ENCODE measurements around the gene ZNF792. TPM values are rescaled to one million over a fixed set of nuclear protein-coding genes. Genes with fewer than 3 reads are reported as not detected.
A peak's percentile ranks its signal among the peaks of the same experiment; 100 is the strongest.
"Not testable (repeated sequence)": the region's sequence is repeated elsewhere in the genome, so short reads cannot be mapped to it uniquely, and the experiment has no call there.

Gene ZNF792
- 11.8 and 12.7 TPM in 2 replicates for total RNA-seq (2014; rRNA removed; shearing (Covaris generic))

GRCh38 chr19:34963573-34964406, at the start of gene ZNF792:
Gene ZNF792, minus strand, starts transcription at chr19:34964229. Its CDS starts 567 bp downstream, at chr19:34963662.
- DNase-seq (ENCODE audit: low spot score): peak; percentile 61

GRCh38 chr19:35013041-35013819, 49.2 kb upstream of the ZNF792 start:
- DNase-seq (ENCODE audit: low spot score): peak; percentile 76

- no peak for DNase-seq (ENCODE audit: low spot score)
Observed at GRCh38 chr19:35011737-35012682, 48.0 kb upstream of the ZNF792 start.

GRCh38 chr19:35011091-35011689, 47.2 kb upstream of the ZNF792 start:
- DNase-seq (ENCODE audit: low spot score): no peak

GRCh38 chr19:35009424-35010415, 45.7 kb upstream of the ZNF792 start:
- no peak for DNase-seq (ENCODE audit: low spot score)

- DNase-seq (ENCODE audit: low spot score): no peak
Observed at GRCh38 chr19:35008891-35009341, 44.9 kb upstream of the ZNF792 start.

- not testable (repeated sequence) for DNase-seq (ENCODE audit: low spot score)
Observed at GRCh38 chr19:35007427-35007826, 43.4 kb upstream of the ZNF792 start.

- DNase-seq (ENCODE audit: low spot score): no peak
Observed at GRCh38 chr19:35006999-35007365, 43.0 kb upstream of the ZNF792 start.

GRCh38 chr19:35006342-35006998, 42.4 kb upstream of the ZNF792 start:
- DNase-seq (ENCODE audit: low spot score): peak; percentile 96

- not testable (repeated sequence) for DNase-seq (ENCODE audit: low spot score)
Observed at GRCh38 chr19:35006007-35006341, 41.9 kb upstream of the ZNF792 start.

GRCh38 chr19:35005256-35005977, 41.4 kb upstream of the ZNF792 start:
- DNase-seq (ENCODE audit: low spot score): no peak

- no peak for DNase-seq (ENCODE audit: low spot score)
Observed at GRCh38 chr19:35004517-35005255, 40.7 kb upstream of the ZNF792 start.

GRCh38 chr19:35002037-35002535, 38.1 kb upstream of the ZNF792 start:
- no peak for DNase-seq (ENCODE audit: low spot score)

GRCh38 chr19:35000647-35001501, 36.8 kb upstream of the ZNF792 start:
- DNase-seq (ENCODE audit: low spot score): no peak

GRCh38 chr19:35000338-35000646, 36.3 kb upstream of the ZNF792 start:
- DNase-seq (ENCODE audit: low spot score): no peak

GRCh38 chr19:34999498-35000337, 35.7 kb upstream of the ZNF792 start, which contains the start of gene GRAMD1A:
Gene GRAMD1A, plus strand, starts transcription at chr19:35000323. Its CDS starts 156 bp downstream, at chr19:35000479.
- peak; percentile 74 for DNase-seq (ENCODE audit: low spot score)

Data from HT-29 (cell line).